OCI-LY7 (cell line): ENCODE data around the gene PROSER1. TPM values are rescaled to one million over a fixed set of nuclear protein-coding genes. Genes with fewer than 3 reads are reported as not detected.
A peak's percentile ranks its signal among the peaks of the same experiment; 100 is the strongest.
"Not testable (repeated sequence)": the region's sequence is repeated elsewhere in the genome, so short reads cannot be mapped to it uniquely, and the experiment has no call there.

Experiments
- BruUV-seq: library from RNA; stranded (reverse); fragments of 400-500 nt; replicated peaks from 2 replicates; lab custom pipeline; 2021; lab: Mats Ljungman, UMichigan
- CTCF ChIA-PET: fragments of 300-600 bp; sonication (Branson Sonifier 250); formaldehyde crosslinking; loops from one replicate; lab custom pipeline; 2022; ENCODE audit warnings: antibody characterized with exemption; ENCODE audit not compliant: unreplicated experiment; lab: Charles Lee
- POLR2A ChIA-PET: fragments of 300-600 bp; sonication (Branson Sonifier 250); formaldehyde crosslinking; loops from one replicate; lab custom pipeline; 2022; ENCODE audit warnings: antibody characterized with exemption; lab: Charles Lee
- DNase-seq: peaks from one replicate; pipeline ENCODE4 v3.0.0-alpha.2; 2015; ENCODE audit warnings: low spot score
- H2AFZ ChIP-seq: fragments of 200-600 bp; sonication (generic), shearing (Covaris generic); 2 replicates; pipeline ENCODE4 v1.6.1; 2014; ENCODE audit warnings: mild to moderate bottlenecking, antibody characterized with exemption, low read length, moderate library complexity
- H3K27ac ChIP-seq: fragments of 200-600 bp; sonication (generic); 2 replicates; pipeline ENCODE4 v1.5.1; 2014; ENCODE audit warnings: mixed run types, low read depth, mild to moderate bottlenecking, moderate library complexity, low read length, inconsistent platforms; ENCODE audit not compliant: poor library complexity, severe bottlenecking
- H3K36me3 ChIP-seq: fragments of 200-600 bp; sonication (generic); 2 replicates; pipeline ENCODE4 v1.6.1; 2014; ENCODE audit warnings: mild to moderate bottlenecking, antibody characterized with exemption, low read length, moderate library complexity, mixed read lengths; ENCODE audit not compliant: insufficient read depth
- H3K4me1 ChIP-seq: fragments of 200-600 bp; sonication (generic); 2 replicates; pipeline ENCODE4 v1.5.1; 2014; ENCODE audit warnings: mild to moderate bottlenecking, low read length; ENCODE audit not compliant: insufficient read depth, poor library complexity, severe bottlenecking
- H3K4me2 ChIP-seq: fragments of 200-600 bp; sonication (generic); 2 replicates; pipeline ENCODE4 v1.6.1; 2014; ENCODE audit warnings: mild to moderate bottlenecking, low read length
- H3K4me3 ChIP-seq: fragments of 200-600 bp; sonication (generic); 2 replicates; pipeline ENCODE4 v1.5.1; 2014; ENCODE audit warnings: mild to moderate bottlenecking, low read depth, low read length; ENCODE audit not compliant: poor library complexity, severe bottlenecking
- H3K79me2 ChIP-seq: fragments of 200-600 bp; sonication (generic); 2 replicates; pipeline ENCODE4 v1.6.1; 2016; ENCODE audit warnings: low read depth, mild to moderate bottlenecking, low read length, moderate library complexity, mixed read lengths; ENCODE audit not compliant: insufficient read depth
- H3K9me2 ChIP-seq: fragments of 200-600 bp; sonication (generic); 2 replicates; pipeline ENCODE4 v1.6.1; 2016; ENCODE audit warnings: mild to moderate bottlenecking, low read length, mixed read lengths; ENCODE audit not compliant: insufficient read depth
- H3K9me3 ChIP-seq: fragments of 200-600 bp; sonication (generic); 2 replicates; pipeline ENCODE4 v1.6.1; 2014; ENCODE audit warnings: mild to moderate bottlenecking, mixed run types, low read length, mixed read lengths
- H4K20me1 ChIP-seq: fragments of 200-600 bp; sonication (generic); 2 replicates; pipeline ENCODE4 v1.6.1; 2014; ENCODE audit warnings: mild to moderate bottlenecking, antibody characterized with exemption, low read length, moderate library complexity, mixed read lengths; ENCODE audit not compliant: insufficient read depth
- EZH2phosphoT487 ChIP-seq: fragments of 200-600 bp; sonication (generic); IDR thresholded peaks from 2 replicates; pipeline ENCODE4 v1.6.1; 2018; ENCODE audit warnings: low read depth, borderline replicate concordance, mild to moderate bottlenecking, mixed run types, antibody characterized with exemption, low read length, moderate library complexity, mixed read lengths
- intact Hi-C: fragments of 100-400 bp; cut with micrococcal nuclease; formaldehyde crosslinking; loops from one replicate; pipeline ENCODE4 v1.10.0; 2022; ENCODE audit not compliant: unreplicated experiment
- total RNA-seq, 2 experiments: library from RNA; depleted of rRNA in 1 of 2; stranded (reverse); fragments of >200 nt in 1 of 2; shearing (Covaris generic) in 1 of 2; gene quantifications; 2 replicates each; pipeline ENCODE4 v1.2.3, GENCODE V29; 2014 to 2022
- TF ChIP-seq, protein P1 (sequence below): fragments of 200-600 bp; sonication (generic); conservative IDR thresholded peaks from 2 replicates; pipeline ENCODE4 v1.5.1; 2014; ENCODE audit warnings: mild to moderate bottlenecking, antibody characterized with exemption, low read length, moderate library complexity, mixed read lengths

The PROSER1 gene
- total RNA-seq, 2 experiments from 2014 or later, result 43.3 to 85.8 TPM

DNA sequence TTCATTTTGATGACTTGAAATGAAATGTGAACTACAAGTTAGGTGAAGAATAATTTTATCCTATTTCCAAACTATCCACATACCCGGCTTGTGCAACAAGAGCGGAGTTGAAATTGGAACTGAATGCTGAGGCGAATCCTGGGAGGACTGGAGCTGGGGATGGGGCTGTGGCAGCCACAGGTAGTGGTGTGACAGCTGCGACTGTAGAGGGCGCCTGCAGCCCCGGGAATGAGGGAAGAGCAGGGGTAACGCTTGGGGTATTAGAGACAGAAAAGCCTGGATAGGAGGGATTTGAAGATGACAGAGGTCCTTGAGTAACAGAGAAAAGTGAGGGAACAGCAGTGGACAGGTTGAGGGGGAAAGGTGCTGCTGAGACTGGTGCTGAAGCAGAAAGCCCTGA lies 25.3 kb downstream of the PROSER1 start:
- H2AFZ ChIP-seq, result no peak overlapping the region
- no peak overlapping the region for H3K4me2 ChIP-seq
- no peaks in the 10 kb centered on the region for H3K9me2 ChIP-seq
- intact Hi-C loops, result no loop called here
- POLR2A ChIA-PET, result no interaction called here
- no peak overlapping the region for H3K4me3 ChIP-seq
- no peak for TF ChIP-seq EZH2phosphoT487
- TF ChIP-seq, protein P1, sequence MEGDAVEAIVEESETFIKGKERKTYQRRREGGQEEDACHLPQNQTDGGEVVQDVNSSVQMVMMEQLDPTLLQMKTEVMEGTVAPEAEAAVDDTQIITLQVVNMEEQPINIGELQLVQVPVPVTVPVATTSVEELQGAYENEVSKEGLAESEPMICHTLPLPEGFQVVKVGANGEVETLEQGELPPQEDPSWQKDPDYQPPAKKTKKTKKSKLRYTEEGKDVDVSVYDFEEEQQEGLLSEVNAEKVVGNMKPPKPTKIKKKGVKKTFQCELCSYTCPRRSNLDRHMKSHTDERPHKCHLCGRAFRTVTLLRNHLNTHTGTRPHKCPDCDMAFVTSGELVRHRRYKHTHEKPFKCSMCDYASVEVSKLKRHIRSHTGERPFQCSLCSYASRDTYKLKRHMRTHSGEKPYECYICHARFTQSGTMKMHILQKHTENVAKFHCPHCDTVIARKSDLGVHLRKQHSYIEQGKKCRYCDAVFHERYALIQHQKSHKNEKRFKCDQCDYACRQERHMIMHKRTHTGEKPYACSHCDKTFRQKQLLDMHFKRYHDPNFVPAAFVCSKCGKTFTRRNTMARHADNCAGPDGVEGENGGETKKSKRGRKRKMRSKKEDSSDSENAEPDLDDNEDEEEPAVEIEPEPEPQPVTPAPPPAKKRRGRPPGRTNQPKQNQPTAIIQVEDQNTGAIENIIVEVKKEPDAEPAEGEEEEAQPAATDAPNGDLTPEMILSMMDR, result peak; percentile 61
- CTCF ChIA-PET, result no interaction called here
- no peaks in the 10 kb centered on the region for H4K20me1 ChIP-seq
- peaks cover 99% of the 10 kb centered on the region for H3K36me3 ChIP-seq
- no peak for DNase-seq
- H3K4me1 ChIP-seq, result no peaks in the 10 kb centered on the region
- no peaks in the 10 kb centered on the region for H3K79me2 ChIP-seq
- no TSS peak for BruUV-seq
- no peak overlapping the region for H3K27ac ChIP-seq
- H3K9me3 ChIP-seq, result no peaks in the 10 kb centered on the region

DNA sequence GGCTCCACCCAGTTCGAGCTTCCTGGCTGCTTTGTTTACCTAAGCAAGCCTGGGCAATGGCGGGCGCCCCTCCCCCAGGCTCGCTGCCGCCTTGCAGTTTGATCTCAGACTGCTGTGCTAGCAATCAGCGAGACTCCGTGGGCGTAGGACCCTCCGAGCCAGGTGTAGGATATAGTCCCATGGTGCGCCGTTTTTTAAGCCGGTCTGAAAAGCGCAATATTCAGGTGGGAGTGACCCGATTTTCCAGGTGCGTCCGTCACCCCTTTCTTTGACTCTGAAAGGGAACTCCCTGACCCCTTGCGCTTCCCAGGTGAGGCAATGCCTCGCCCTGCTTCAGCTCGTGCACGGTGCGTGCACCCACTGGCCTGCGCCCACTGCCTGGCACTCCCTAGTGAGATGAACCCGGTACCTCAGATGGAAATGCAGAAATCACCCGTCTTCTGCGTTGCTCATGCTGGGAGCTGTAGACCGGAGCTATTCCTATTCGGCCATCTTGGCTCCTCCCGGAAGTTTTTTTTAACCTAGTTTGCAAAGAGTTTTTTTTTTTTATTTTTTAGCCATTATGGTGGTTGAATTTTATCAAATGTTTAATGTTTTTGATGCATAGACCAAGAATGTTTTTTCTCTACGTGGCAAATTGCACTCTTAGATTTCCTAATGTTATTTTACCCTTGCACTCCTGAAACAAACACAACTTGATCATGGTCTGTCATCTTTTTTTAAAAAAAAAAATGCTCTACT lies 31.3 kb downstream of the PROSER1 start:
- POLR2A ChIA-PET, H3K4me2 ChIP-seq, H3K4me1 ChIP-seq, DNase-seq, BruUV-seq, H3K9me3 ChIP-seq, H3K4me3 ChIP-seq, H2AFZ ChIP-seq, H3K79me2 ChIP-seq, H3K9me2 ChIP-seq, intact Hi-C loops, H3K27ac ChIP-seq, CTCF ChIA-PET, H4K20me1 ChIP-seq: not testable (repeated sequence)
- H3K36me3 ChIP-seq, result peaks cover 43% of the 10 kb centered on the region

DNA sequence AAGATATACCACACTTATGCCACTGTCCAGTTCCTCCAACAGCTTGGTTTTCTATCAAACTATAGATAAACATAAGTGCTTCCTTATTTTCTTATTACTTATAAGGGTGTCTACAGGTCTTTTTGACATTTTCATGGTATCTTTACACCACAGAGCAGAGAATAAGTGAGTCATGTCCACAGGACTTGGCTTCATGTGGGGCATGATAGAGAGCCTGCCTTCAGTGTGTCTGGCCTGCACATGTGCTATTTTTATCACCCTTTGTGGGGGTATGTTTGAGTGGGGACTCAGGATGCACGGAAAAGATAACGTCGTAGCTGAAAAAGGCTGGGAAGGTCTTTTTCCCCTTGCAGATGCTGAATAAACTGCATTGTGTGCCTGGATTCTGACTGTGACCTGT lies 39.1 kb downstream of the PROSER1 start:
- TF ChIP-seq, protein P1, result no peak
- TF ChIP-seq EZH2phosphoT487, result no peak
- Histone ChIP-seq H4K20me1 (no peaks in the 10 kb centered on the region), H3K4me3 (no peak overlapping the region), H3K9me3 (no peaks in the 10 kb centered on the region), H3K4me2 (no peak overlapping the region), H3K27ac (no peak overlapping the region), H3K4me1 (no peaks in the 10 kb centered on the region), H3K36me3 (no peaks in the 10 kb centered on the region), H3K79me2 (no peaks in the 10 kb centered on the region), H3K9me2 (no peaks in the 10 kb centered on the region), H2AFZ (no peak overlapping the region)
- ChIA-PET CTCF (no interaction called here), POLR2A (interaction anchor here (1.0 to 1.2 kb wide), 2 partner anchors 12 to 386 kb away, joined by 3 read pairs; no protein-coding TSS in a partner anchor)
- DNase-seq, result no peak
- no TSS peak for BruUV-seq
- intact Hi-C loops, result no loop called here
